CD4-positive, alpha-beta memory T cell (primary cell): Measurements from ENCODE around the gene FAM180B. TPM values are rescaled to one million over a fixed set of nuclear protein-coding genes. Genes with fewer than 3 reads are reported as not detected.
A peak's percentile ranks its signal among the peaks of the same experiment; 100 is the strongest.

Experiments used
- CTCF ChIA-PET: fragments of 350-600 bp; sonication (Branson Sonifier 250); formaldehyde crosslinking; loops from one replicate; lab custom pipeline; 2021; ENCODE audit warnings: inconsistent platforms; ENCODE audit not compliant: partially characterized antibody; lab: Charles Lee
- POLR2A ChIA-PET: fragments of 350-600 bp; sonication (Branson Sonifier 250); formaldehyde crosslinking; loops from one replicate; lab custom pipeline; 2021; ENCODE audit not compliant: partially characterized antibody; lab: Charles Lee
- DNase-seq, 5 donors: peaks; one replicate each; pipeline versions ENCODE4 v3.0.0 to v3.0.0-alpha.2; 2020 to 2022; ENCODE audit warnings: mixed read lengths in 1 of 5
- H3K27ac ChIP-seq: one replicate; pipeline ENCODE4 v1.7.0; 2013; ENCODE audit warnings: low read depth, low read length
- H3K27me3 ChIP-seq: 2 replicates; pipeline ENCODE4 v1.7.0; 2013; ENCODE audit warnings: mild to moderate bottlenecking, low read length, moderate library complexity; ENCODE audit not compliant: insufficient read depth
- H3K36me3 ChIP-seq: 2 replicates; pipeline ENCODE4 v1.7.0; 2013; ENCODE audit warnings: mild to moderate bottlenecking, low read length, moderate library complexity; ENCODE audit not compliant: insufficient read depth
- H3K4me1 ChIP-seq: 2 replicates; pipeline ENCODE4 v1.7.0; 2013; ENCODE audit warnings: mild to moderate bottlenecking, low read length, moderate library complexity; ENCODE audit not compliant: insufficient read depth
- H3K4me3 ChIP-seq, 2 donors: one replicate each; pipeline ENCODE4 v1.7.0; 2013; ENCODE audit warnings: low read length in 2 of 2, mild to moderate bottlenecking in 1 of 2
- H3K9me3 ChIP-seq, 2 donors: one replicate each; pipeline ENCODE4 v1.7.0; 2013; ENCODE audit warnings: low read length in 2 of 2, control low read depth in 1 of 2; ENCODE audit not compliant: control insufficient read depth in 1 of 2
- H3K27ac Mint-ChIP-seq, 7 donors: one replicate each; pipeline ENCODE4 v1.8.0; 2020 to 2021; ENCODE audit warnings: mixed read lengths in 7 of 7, mild to moderate bottlenecking in 6 of 7, inconsistent platforms in 3 of 7, moderate library complexity in 3 of 7
- H3K27me3 Mint-ChIP-seq, 2 donors: one replicate each; pipeline ENCODE4 v1.8.0; 2020 to 2021; ENCODE audit warnings: mixed read lengths in 2 of 2
- H3K36me3 Mint-ChIP-seq, 2 donors: one replicate each; pipeline ENCODE4 v1.8.0; 2020 to 2021; ENCODE audit warnings: mixed read lengths in 2 of 2, inconsistent platforms in 1 of 2, mild to moderate bottlenecking in 1 of 2
- H3K4me1 Mint-ChIP-seq, 4 donors: one replicate each; pipeline ENCODE4 v1.8.0; 2020 to 2021; ENCODE audit warnings: mixed read lengths in 4 of 4, mild to moderate bottlenecking in 1 of 4
- H3K4me3 Mint-ChIP-seq, 8 donors: one replicate each; pipeline ENCODE4 v1.8.0; 2020 to 2021; ENCODE audit warnings: mixed read lengths in 8 of 8, mild to moderate bottlenecking in 7 of 8, moderate library complexity in 6 of 8, inconsistent platforms in 3 of 8
- H3K9me3 Mint-ChIP-seq, 8 donors: one replicate each; pipeline ENCODE4 v1.8.0; 2020 to 2021; ENCODE audit warnings: mixed read lengths in 8 of 8, mild to moderate bottlenecking in 5 of 8, inconsistent platforms in 3 of 8, moderate library complexity in 1 of 8
- intact Hi-C: fragments of 100-400 bp; cut with micrococcal nuclease; formaldehyde crosslinking; loops from one replicate; pipeline ENCODE4 v1.15.1; 2023
- polyA plus RNA-seq, 2 donors: library from polyadenylated mRNA; unstranded; fragments of 300-500 nt; fragmentation: Illumina TruSeq; gene quantifications; one replicate each; pipeline ENCODE4 v1.2.3, GENCODE V29; 2021
- total RNA-seq, 2 experiments: library from RNA; stranded (reverse); gene quantifications; one replicate each; pipeline ENCODE4 v1.2.3, GENCODE V29; 2021

The FAM180B gene
- total and polyA plus RNA-seq, 4 experiments from 2014 or later, result 0.25 TPM; not detected in 3

DNA sequence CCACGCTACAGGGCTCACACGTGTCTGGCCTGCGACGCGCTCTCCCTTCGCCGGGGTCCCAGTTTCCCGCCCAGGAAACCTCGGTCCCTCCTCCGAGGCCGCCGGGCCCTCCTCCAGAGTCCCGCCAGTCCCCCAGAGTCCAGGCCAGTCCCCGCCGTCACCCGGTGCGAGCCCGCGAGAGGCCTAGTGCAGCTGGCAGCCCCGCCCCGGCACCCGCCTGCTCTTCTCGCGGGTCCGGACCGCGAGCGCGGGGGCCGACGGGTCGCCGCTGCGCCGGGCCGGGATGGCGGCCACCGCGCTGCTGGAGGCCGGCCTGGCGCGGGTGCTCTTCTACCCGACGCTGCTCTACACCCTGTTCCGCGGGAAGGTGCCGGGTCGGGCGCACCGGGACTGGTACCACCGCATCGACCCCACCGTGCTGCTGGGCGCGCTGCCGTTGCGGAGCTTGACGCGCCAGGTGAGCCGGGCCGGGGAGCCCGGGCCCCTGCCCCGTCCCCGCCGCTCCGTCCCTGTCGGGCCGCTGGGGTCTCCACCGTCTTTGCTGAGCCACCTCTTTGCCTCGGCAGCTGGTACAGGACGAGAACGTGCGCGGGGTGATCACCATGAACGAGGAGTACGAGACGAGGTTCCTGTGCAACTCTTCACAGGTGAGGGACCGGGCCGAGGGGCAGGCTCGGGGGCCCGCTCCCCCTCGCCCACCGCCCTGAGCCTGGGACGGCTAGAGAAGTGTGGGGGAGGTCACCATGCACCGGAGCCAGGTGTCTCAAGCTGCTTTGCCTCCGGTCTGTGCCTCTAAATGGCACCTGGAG lies 20.9 kb upstream of the FAM180B start, which contains the start of gene PTPMT1:
Gene PTPMT1 (plus strand): TSS at position 260 of the 809 bp plus-strand sequence. CDS start 24 bp downstream, at position 284.
- H3K27ac Mint-ChIP-seq, result peak within 1 kb of the TSS; percentile 73 to 92 (median 88)
- H3K27me3 Mint-ChIP-seq, result no peaks in the 10 kb centered on the region

DNA sequence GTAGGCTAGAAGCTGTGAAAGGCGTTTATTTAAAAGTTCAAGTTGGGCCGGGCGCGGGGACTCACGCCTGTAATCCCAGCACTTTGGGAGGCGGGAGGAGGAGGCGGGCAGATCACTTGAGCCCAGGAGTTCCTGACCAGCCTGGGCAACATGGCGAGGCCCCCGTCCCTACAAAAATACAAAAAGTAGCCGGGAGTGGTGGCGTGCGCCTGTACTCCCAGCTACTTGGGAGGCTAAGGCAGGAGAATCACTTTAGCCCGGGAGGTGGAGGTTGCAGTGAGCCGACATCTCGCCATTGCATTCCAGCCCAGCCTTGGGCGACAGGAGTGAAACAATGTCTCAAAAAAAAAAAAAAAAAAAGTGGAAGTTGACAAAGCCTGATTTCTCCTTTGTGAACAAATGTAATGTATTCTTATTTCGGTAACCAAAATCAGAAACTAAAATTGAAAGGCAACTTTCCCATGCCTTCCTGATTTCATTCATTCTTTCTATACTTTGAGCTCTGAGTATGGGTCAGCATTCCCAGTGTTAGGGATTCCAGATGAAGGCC lies 20.3 kb upstream of the FAM180B start:
- POLR2A ChIA-PET, result interaction anchor here (0.6 to 7.6 kb wide), 8 partner anchors 12 to 202 kb away, joined by 3 to 52 read pairs (median 4); partner anchors contain the start of genes CELF1, KBTBD4 and NDUFS3
- no peak for DNase-seq
- H3K4me1 ChIP-seq, result peaks cover 13% of the 10 kb centered on the region
- H3K27me3 ChIP-seq, result no peaks in the 10 kb centered on the region
- H3K9me3 Mint-ChIP-seq, result no peaks in the 10 kb centered on the region
- intact Hi-C loops, result loop anchor here (5.0 kb wide), 2 partner anchors 76 to 151 kb away; partner anchors contain the start of genes AGBL2 and MTCH2
- peaks cover 7% of the 10 kb centered on the region for H3K36me3 ChIP-seq
- H3K4me1 Mint-ChIP-seq, result peaks cover 9 to 25% (median 19%) of the 10 kb centered on the region in 4 donors
- H3K36me3 Mint-ChIP-seq, result peaks cover under 1 to 13% of the 10 kb centered on the region in 2 donors
- no peaks in the 10 kb centered on the region for H3K9me3 ChIP-seq
- H3K27me3 Mint-ChIP-seq, result no peaks in the 10 kb centered on the region
- CTCF ChIA-PET, result interaction anchor here (0.7 to 1.9 kb wide), 3 partner anchors 7 to 12 kb away, joined by 3 to 10 read pairs (median 7); no protein-coding TSS in a partner anchor
- H3K4me3 ChIP-seq, result peak overlapping the region; percentile 52 to 87
- H3K27ac Mint-ChIP-seq, result peak overlapping the region; percentile 72 to 89 (median 82)
- H3K27ac ChIP-seq, result peak overlapping the region; percentile 73
- peak overlapping the region; percentile 76 to 88 (median 85) for H3K4me3 Mint-ChIP-seq

More for the DNA sequence above, 20.9 kb upstream of the FAM180B start, which contains the start of gene PTPMT1:
- H3K36me3 Mint-ChIP-seq, result peaks cover 0 to 8% of the 10 kb centered on the region in 2 donors
- H3K4me1 ChIP-seq, result peaks cover 13% of the 10 kb centered on the region
- H3K36me3 ChIP-seq, result peaks cover under 1% of the 10 kb centered on the region
- H3K4me1 Mint-ChIP-seq, result peaks cover 9 to 25% (median 18%) of the 10 kb centered on the region in 4 donors
- peak within 1 kb of the TSS; percentile 76 to 88 (median 85) for H3K4me3 Mint-ChIP-seq
- intact Hi-C loops, result loop anchor here (1.0 to 5.0 kb wide), 4 partner anchors 12 to 152 kb away; partner anchors contain the start of genes AGBL2, CELF1, KBTBD4 and MTCH2
- no peaks in the 10 kb centered on the region for H3K27me3 ChIP-seq
- peak; percentile 59 to 75 (median 63) for DNase-seq
- POLR2A ChIA-PET, result interaction anchor here (0.6 to 7.6 kb wide), 10 partner anchors 8 to 203 kb away, joined by 3 to 52 read pairs (median 4); partner anchors contain the start of genes CELF1, KBTBD4 and NDUFS3
- peak within 1 kb of the TSS; percentile 73 for H3K27ac ChIP-seq
- CTCF ChIA-PET, result interaction anchor here (1.1 to 2.3 kb wide), 7 partner anchors 8 to 192 kb away, joined by 3 to 14 read pairs (median 7); partner anchors contain the start of genes CELF1, KBTBD4 and NDUFS3
- H3K9me3 Mint-ChIP-seq, result no peaks in the 10 kb centered on the region
- H3K4me3 ChIP-seq, result peak within 1 kb of the TSS; percentile 61 to 87
- H3K9me3 ChIP-seq, result no peaks in the 10 kb centered on the region

GRCh38 chr11:47569646-47570045 lies 16.8 kb upstream of the FAM180B start:
- no peak for DNase-seq
- Histone ChIP-seq H3K27me3 (no peaks in the 10 kb centered on the region), H3K4me1 (peaks cover 13% of the 10 kb centered on the region), H3K9me3 (no peaks in the 10 kb centered on the region), H3K4me3 (no peak overlapping the region), H3K27ac (no peak overlapping the region), H3K36me3 (peaks cover 34% of the 10 kb centered on the region)
- CTCF ChIA-PET, result interaction anchor here (0.9 to 1.0 kb wide), 2 partner anchors 10 to 18 kb away, joined by 3 read pairs; no protein-coding TSS in a partner anchor
- Mint-ChIP-seq H3K4me3 (no peak overlapping the region), H3K36me3 (peaks cover 17 to 42% of the 10 kb centered on the region in 2 donors), H3K4me1 (peaks cover 16 to 30% (median 22%) of the 10 kb centered on the region in 4 donors), H3K9me3 (no peaks in the 10 kb centered on the region), H3K27me3 (no peaks in the 10 kb centered on the region), H3K27ac (peak overlapping the region in 4 of 7 donors; percentile 12 to 44 (median 18))
- POLR2A ChIA-PET, result interaction anchor here (2.6 to 7.6 kb wide), 2 partner anchors 9 to 16 kb away, joined by 5 to 52 read pairs; partner anchors contain the start of genes CELF1, KBTBD4 and NDUFS3
- intact Hi-C loops, result loop anchor here (5.0 to 10.0 kb wide), 3 partner anchors 73 to 395 kb away; partner anchors contain the start of genes AGBL2, ARFGAP2 and MTCH2

- no peaks in the 10 kb centered on the region for H3K27me3 Mint-ChIP-seq
- H3K36me3 Mint-ChIP-seq, result peaks cover 17 to 49% of the 10 kb centered on the region in 2 donors
- peaks cover 34% of the 10 kb centered on the region for H3K36me3 ChIP-seq
Observed at GRCh38 chr11:47570651-47571356, 15.7 kb upstream of the FAM180B start.

GRCh38 chr11:47571357-47571729 lies 15.1 kb upstream of the FAM180B start:
- intact Hi-C loops, result loop anchor here (10.0 kb wide), 1 partner anchor 397 kb away; the partner anchor contains the start of gene ARFGAP2
- DNase-seq, result no peak
- ChIA-PET POLR2A (interaction anchor here (0.6 kb wide), 1 partner anchor 357 kb away, joined by 4 read pairs; the partner anchor contains the start of gene DDB2), CTCF (no interaction called here)
- Histone ChIP-seq H3K27ac (no peak overlapping the region), H3K9me3 (no peaks in the 10 kb centered on the region), H3K27me3 (no peaks in the 10 kb centered on the region), H3K36me3 (peaks cover 34% of the 10 kb centered on the region), H3K4me1 (peaks cover 16% of the 10 kb centered on the region), H3K4me3 (no peak overlapping the region)
- Mint-ChIP-seq H3K27me3 (no peaks in the 10 kb centered on the region), H3K9me3 (no peaks in the 10 kb centered on the region), H3K4me1 (peaks cover 11 to 20% (median 13%) of the 10 kb centered on the region in 4 donors), H3K4me3 (no peak overlapping the region), H3K27ac (peak overlapping the region in 2 of 7 donors; percentile 1 to 60), H3K36me3 (peaks cover 17 to 49% of the 10 kb centered on the region in 2 donors)

More at GRCh38 chr11:47570651-47571356, 15.7 kb upstream of the FAM180B start:
- Histone ChIP-seq H3K27ac (no peak overlapping the region), H3K4me3 (no peak overlapping the region), H3K9me3 (no peaks in the 10 kb centered on the region), H3K27me3 (no peaks in the 10 kb centered on the region), H3K4me1 (peaks cover 17% of the 10 kb centered on the region)
- Mint-ChIP-seq H3K4me3 (no peak overlapping the region), H3K4me1 (peaks cover 13 to 24% (median 16%) of the 10 kb centered on the region in 4 donors), H3K27ac (peak overlapping the region in 1 of 7 donors; percentile 1), H3K9me3 (no peaks in the 10 kb centered on the region)
- no peak for DNase-seq
- ChIA-PET POLR2A (interaction anchor here (0.6 to 7.6 kb wide), 3 partner anchors 8 to 356 kb away, joined by 4 to 52 read pairs (median 5); partner anchors contain the start of genes CELF1, DDB2, KBTBD4 and NDUFS3), CTCF (interaction anchor here (1.2 kb wide), 1 partner anchor 18 kb away, joined by 4 read pairs; the partner anchor contains the start of gene CELF1)
- intact Hi-C loops, result loop anchor here (10.0 kb wide), 1 partner anchor 396 kb away; the partner anchor contains the start of gene ARFGAP2

DNA sequence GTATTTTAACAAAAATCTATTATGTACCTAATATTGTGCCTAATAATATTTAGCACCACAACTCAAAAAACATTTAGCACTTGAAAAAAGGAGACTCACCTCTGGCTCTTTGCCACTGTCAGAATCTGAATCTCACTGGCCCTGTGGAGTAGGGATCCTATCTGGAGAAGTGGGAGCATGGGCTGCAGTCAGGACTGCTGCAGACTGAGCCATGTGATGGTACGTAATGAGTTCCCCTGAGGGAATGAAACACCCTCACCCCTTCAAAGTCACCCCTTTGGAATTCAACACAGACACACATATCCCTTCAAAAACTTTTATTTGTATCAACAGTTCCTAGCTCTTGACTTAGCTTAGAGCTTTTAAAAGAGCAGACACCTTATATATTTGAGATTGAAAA lies 14.6 kb upstream of the FAM180B start:
- peaks cover 5 to 20% (median 9%) of the 10 kb centered on the region in 4 donors for H3K4me1 Mint-ChIP-seq
- no peak for DNase-seq
- H3K4me3 Mint-ChIP-seq, result no peak overlapping the region
- peaks cover 17 to 50% of the 10 kb centered on the region in 2 donors for H3K36me3 Mint-ChIP-seq
- Histone ChIP-seq H3K27ac (no peak overlapping the region), H3K9me3 (no peaks in the 10 kb centered on the region), H3K27me3 (no peaks in the 10 kb centered on the region), H3K36me3 (peaks cover 36% of the 10 kb centered on the region), H3K4me1 (peaks cover 16% of the 10 kb centered on the region), H3K4me3 (no peak overlapping the region)
- no peaks in the 10 kb centered on the region for H3K9me3 Mint-ChIP-seq
- H3K27me3 Mint-ChIP-seq, result no peaks in the 10 kb centered on the region
- intact Hi-C loops, result loop anchor here (10.0 kb wide), 1 partner anchor 397 kb away; the partner anchor contains the start of gene ARFGAP2
- CTCF ChIA-PET, result interaction anchor here (1.0 kb wide), 1 partner anchor 17 kb away, joined by 3 read pairs; no protein-coding TSS in a partner anchor
- no peak overlapping the region for H3K27ac Mint-ChIP-seq
- POLR2A ChIA-PET, result no interaction called here
